GM21447 (cell line): ENCODE measurements around the gene CAMTA1.

Experiments
- ATAC-seq: cut with Tn5 transposase; IDR thresholded peaks from one replicate; pipeline ENCODE4 v1.9.1; 2021; ENCODE audit not compliant: unreplicated experiment

Gene CAMTA1

GRCh38 chr1:7296968-7297367 is 511.7 kb downstream of the CAMTA1 start:
- ATAC-seq = no peak

- ATAC-seq = no peak
Measured at GRCh38 chr1:7298145-7298544, 512.9 kb downstream of the CAMTA1 start.

- ATAC-seq = no peak
Measured at GRCh38 chr1:7298749-7299151, 513.5 kb downstream of the CAMTA1 start.

GRCh38 chr1:7299329-7299799 is 514.1 kb downstream of the CAMTA1 start:
- no peak for ATAC-seq

GRCh38 chr1:7299994-7300393 is 514.7 kb downstream of the CAMTA1 start:
- ATAC-seq = no peak

- no peak for ATAC-seq
Measured at GRCh38 chr1:7300893-7301663, 515.8 kb downstream of the CAMTA1 start.

- no peak for ATAC-seq
Measured at GRCh38 chr1:7301664-7301981, 516.4 kb downstream of the CAMTA1 start.

GRCh38 chr1:7302126-7302525 is 516.9 kb downstream of the CAMTA1 start:
- no peak for ATAC-seq

GRCh38 chr1:7302873-7303272 is 517.6 kb downstream of the CAMTA1 start:
- ATAC-seq = no peak

GRCh38 chr1:7303554-7304317 is 518.5 kb downstream of the CAMTA1 start:
- no peak for ATAC-seq

GRCh38 chr1:7313081-7313546 is 527.9 kb downstream of the CAMTA1 start:
- no peak for ATAC-seq

GRCh38 chr1:7313826-7314225 is 528.6 kb downstream of the CAMTA1 start:
- ATAC-seq = no peak

GRCh38 chr1:7315316-7315715 is 530.1 kb downstream of the CAMTA1 start:
- no peak for ATAC-seq

- no peak for ATAC-seq
Measured at GRCh38 chr1:7315946-7316345, 530.7 kb downstream of the CAMTA1 start.

GRCh38 chr1:7317888-7318287 is 532.6 kb downstream of the CAMTA1 start:
- ATAC-seq = no peak

GRCh38 chr1:7319196-7319595 is 533.9 kb downstream of the CAMTA1 start:
- ATAC-seq = no peak

GRCh38 chr1:7320661-7321060 is 535.4 kb downstream of the CAMTA1 start:
- no peak for ATAC-seq

GRCh38 chr1:7322283-7322785 is 537.1 kb downstream of the CAMTA1 start:
- ATAC-seq = no peak

- ATAC-seq = no peak
Measured at GRCh38 chr1:7322912-7323311, 537.7 kb downstream of the CAMTA1 start.

GRCh38 chr1:7325254-7325653 is 540.0 kb downstream of the CAMTA1 start:
- no peak for ATAC-seq

- no peak for ATAC-seq
Measured at GRCh38 chr1:7326366-7326765, 541.1 kb downstream of the CAMTA1 start.

GRCh38 chr1:7327849-7328248 is 542.6 kb downstream of the CAMTA1 start:
- ATAC-seq = no peak
